Smooth muscle cell (in vitro differentiated cells): ENCODE results near the gene CTDSP2. TPM values are rescaled to one million over a fixed set of nuclear protein-coding genes. Genes with fewer than 3 reads are reported as not detected.
A peak's percentile ranks its signal among the peaks of the same experiment; 100 is the strongest.
"Not testable (repeated sequence)": the region's sequence is repeated elsewhere in the genome, so short reads cannot be mapped to it uniquely, and the experiment has no call there.

Source experiments
- DNase-seq: peaks from one replicate; lab custom pipeline; 2025; ENCODE audit not compliant: unreplicated experiment; lab: John Stamatoyannopoulos, UW
- H2AFZ ChIP-seq: fragments of 200-600 bp; sonication (generic); 2 replicates; pipeline ENCODE4 v1.6.0; 2016; ENCODE audit warnings: antibody characterized with exemption, low read depth, mild to moderate bottlenecking
- H3F3A ChIP-seq: fragments of 200-600 bp; sonication (generic); 2 replicates; pipeline ENCODE4 v1.6.0; 2017; ENCODE audit warnings: antibody characterized with exemption, low read depth
- H3K27ac ChIP-seq: fragments of 200-600 bp; sonication (generic); 2 replicates; pipeline ENCODE4 v1.5.1; 2016; ENCODE audit warnings: low read depth, mild to moderate bottlenecking
- H3K27me3 ChIP-seq: fragments of 200-600 bp; sonication (generic); 2 replicates; pipeline ENCODE4 v1.6.1; 2016; ENCODE audit warnings: low read depth, mild to moderate bottlenecking
- H3K36me3 ChIP-seq: fragments of 200-600 bp; sonication (generic); 2 replicates; pipeline ENCODE4 v1.5.1; 2016; ENCODE audit warnings: low read depth
- H3K4me1 ChIP-seq: fragments of 200-600 bp; sonication (generic); 2 replicates; pipeline ENCODE4 v1.5.1; 2016; ENCODE audit warnings: low read depth
- H3K4me2 ChIP-seq: fragments of 200-600 bp; sonication (generic); 2 replicates; pipeline ENCODE4 v1.6.0; 2016; ENCODE audit warnings: mild to moderate bottlenecking
- H3K4me3 ChIP-seq: fragments of 200-600 bp; sonication (generic); 2 replicates; pipeline ENCODE4 v1.5.1; 2016; ENCODE audit warnings: mild to moderate bottlenecking
- H3K79me2 ChIP-seq: fragments of 200-600 bp; sonication (generic); 2 replicates; pipeline ENCODE4 v1.6.0; 2016; ENCODE audit warnings: low read depth, mild to moderate bottlenecking
- H3K9ac ChIP-seq: fragments of 200-600 bp; sonication (generic); 2 replicates; pipeline ENCODE4 v1.6.0; 2016; ENCODE audit warnings: low read depth
- H3K9me3 ChIP-seq: fragments of 200-600 bp; sonication (generic); replicated peaks from 2 replicates; pipeline ENCODE4 v1.5.1; 2016; ENCODE audit warnings: low read depth
- H4K20me1 ChIP-seq: fragments of 200-600 bp; sonication (generic); 2 replicates; pipeline ENCODE4 v1.6.0; 2016; ENCODE audit warnings: low read depth
- WGBS: methylation state at CpG from one replicate; pipeline ENCODE4 v1.1.7; 2016; ENCODE audit warnings: low lambda C conversion rate; 5-methylcytosine and 5-hydroxymethylcytosine counted together
- polyA plus RNA-seq: library from polyadenylated mRNA; unstranded; fragments of >200 nt; fragmentation: Nextera tagmentation; extraction: Ambion mirVana; gene quantifications from 2 replicates; pipeline ENCODE4 v1.2.1, GENCODE V29; 2016
- total RNA-seq: library from RNA; depleted of rRNA; stranded (reverse); fragments of >200 nt; gene quantifications from 2 replicates; pipeline ENCODE4 v1.2.3, GENCODE V29; 2014
- TF ChIP-seq, protein P1 (sequence below): fragments of 200-600 bp; sonication (generic); IDR thresholded peaks from 2 replicates; pipeline ENCODE4 v1.5.1; 2017; ENCODE audit warnings: borderline replicate concordance, mild to moderate bottlenecking, antibody characterized with exemption; ENCODE audit not compliant: insufficient read depth, poor library complexity, severe bottlenecking

Gene CTDSP2
- total and polyA plus RNA-seq, 2 experiments from 2014 or later, result 62.0 to 77.4 TPM

DNA sequence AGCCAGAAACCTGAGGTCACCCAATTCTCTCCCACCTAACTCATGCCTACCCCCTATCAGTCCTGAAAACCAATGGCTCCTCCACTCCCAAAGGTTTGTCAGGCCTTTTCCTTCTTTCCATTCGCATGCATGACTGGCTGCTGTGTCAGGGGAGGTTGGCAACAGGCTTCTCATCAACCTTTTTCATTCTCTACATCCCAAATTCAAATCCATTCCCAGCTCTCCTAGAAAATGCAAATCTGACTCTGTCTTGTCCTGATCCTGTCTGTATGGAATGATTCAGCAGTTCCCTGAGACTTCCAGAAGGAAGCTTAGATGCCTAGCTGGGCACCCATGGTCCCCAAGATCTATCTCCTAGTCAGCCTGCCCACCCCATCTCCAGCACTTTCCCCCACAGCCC is 5.0 kb upstream of the CTDSP2 start:
- Histone ChIP-seq H2AFZ (no peak overlapping the region), H3K27ac (no peak overlapping the region), H3K27me3 (no peaks in the 10 kb centered on the region), H3K9ac (no peak overlapping the region), H3K9me3 (no peaks in the 10 kb centered on the region), H3K4me2 (peak overlapping the region; percentile 89), H3K4me1 (peaks cover 24% of the 10 kb centered on the region), H3K4me3 (no peak overlapping the region), H3K79me2 (no peaks in the 10 kb centered on the region), H4K20me1 (no peaks in the 10 kb centered on the region), H3K36me3 (no peaks in the 10 kb centered on the region), H3F3A (no peaks in the 10 kb centered on the region)
- 76% methylated on average over 1 of the region's 1 CpG for WGBS
- no peak for DNase-seq
- TF ChIP-seq, protein P1, sequence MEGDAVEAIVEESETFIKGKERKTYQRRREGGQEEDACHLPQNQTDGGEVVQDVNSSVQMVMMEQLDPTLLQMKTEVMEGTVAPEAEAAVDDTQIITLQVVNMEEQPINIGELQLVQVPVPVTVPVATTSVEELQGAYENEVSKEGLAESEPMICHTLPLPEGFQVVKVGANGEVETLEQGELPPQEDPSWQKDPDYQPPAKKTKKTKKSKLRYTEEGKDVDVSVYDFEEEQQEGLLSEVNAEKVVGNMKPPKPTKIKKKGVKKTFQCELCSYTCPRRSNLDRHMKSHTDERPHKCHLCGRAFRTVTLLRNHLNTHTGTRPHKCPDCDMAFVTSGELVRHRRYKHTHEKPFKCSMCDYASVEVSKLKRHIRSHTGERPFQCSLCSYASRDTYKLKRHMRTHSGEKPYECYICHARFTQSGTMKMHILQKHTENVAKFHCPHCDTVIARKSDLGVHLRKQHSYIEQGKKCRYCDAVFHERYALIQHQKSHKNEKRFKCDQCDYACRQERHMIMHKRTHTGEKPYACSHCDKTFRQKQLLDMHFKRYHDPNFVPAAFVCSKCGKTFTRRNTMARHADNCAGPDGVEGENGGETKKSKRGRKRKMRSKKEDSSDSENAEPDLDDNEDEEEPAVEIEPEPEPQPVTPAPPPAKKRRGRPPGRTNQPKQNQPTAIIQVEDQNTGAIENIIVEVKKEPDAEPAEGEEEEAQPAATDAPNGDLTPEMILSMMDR, result no peak

DNA sequence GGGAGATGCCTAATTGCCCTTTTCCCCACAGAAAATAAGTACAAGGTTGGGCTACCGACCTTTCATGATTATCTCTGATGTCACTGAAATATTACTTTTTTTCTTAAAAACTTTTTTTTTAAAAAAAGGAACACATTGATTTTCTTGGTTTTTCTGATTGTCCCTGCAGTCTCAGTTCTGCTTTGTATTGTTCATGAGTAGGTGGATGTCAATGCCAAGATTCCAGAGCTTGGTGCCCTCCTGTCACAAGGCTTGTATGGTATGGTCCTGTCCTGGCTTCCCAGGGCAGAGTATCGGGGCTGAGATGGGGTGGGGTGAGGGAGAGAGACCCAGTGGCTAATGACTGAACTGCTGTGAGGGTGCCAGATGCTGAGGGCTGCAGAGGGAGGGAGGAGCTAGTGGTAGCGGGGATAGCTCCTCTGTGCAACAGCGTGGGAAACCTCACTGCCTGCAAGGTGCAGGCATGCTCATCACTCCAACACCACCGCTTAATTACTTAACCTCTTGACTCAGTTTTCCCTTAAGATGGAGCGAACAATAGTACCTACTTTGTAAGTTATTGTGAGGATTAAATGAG is 4.4 kb upstream of the CTDSP2 start:
- Histone ChIP-seq H3K4me2 (no peak overlapping the region), H3K9me3 (no peaks in the 10 kb centered on the region), H3K36me3 (no peaks in the 10 kb centered on the region), H2AFZ (no peak overlapping the region), H3K4me1 (peaks cover 24% of the 10 kb centered on the region), H3K4me3 (no peak overlapping the region), H3F3A (no peaks in the 10 kb centered on the region), H3K9ac (no peak overlapping the region), H3K27ac (no peak overlapping the region), H3K79me2 (peaks cover 4% of the 10 kb centered on the region), H3K27me3 (no peaks in the 10 kb centered on the region), H4K20me1 (no peaks in the 10 kb centered on the region)
- TF ChIP-seq, protein P1, result no peak
- no peak for DNase-seq
- WGBS, result 64% methylated on average over 6 of the region's 6 CpGs

GRCh38 chr12:57849447-57849846 is 2.9 kb upstream of the CTDSP2 start:
- not testable (repeated sequence) for H3F3A ChIP-seq, H3K27me3 ChIP-seq, H3K9me3 ChIP-seq, H3K27ac ChIP-seq, H3K9ac ChIP-seq, H3K4me2 ChIP-seq, H2AFZ ChIP-seq, DNase-seq, H3K4me3 ChIP-seq, H3K36me3 ChIP-seq
- 98% methylated on average over 3 of the region's 3 CpGs for WGBS
- Histone ChIP-seq H4K20me1 (peaks cover 11% of the 10 kb centered on the region), H3K4me1 (peaks cover 26% of the 10 kb centered on the region), H3K79me2 (peaks cover 19% of the 10 kb centered on the region)

GRCh38 chr12:57849035-57849434 is 2.5 kb upstream of the CTDSP2 start:
- no peak overlapping the region for H3K4me3 ChIP-seq
- no peak overlapping the region for H2AFZ ChIP-seq
- TF ChIP-seq, protein P1, result no peak
- H3K27ac ChIP-seq, result no peak overlapping the region
- WGBS, result 78% methylated on average over 2 of the region's 2 CpGs
- no peak overlapping the region for H3K4me2 ChIP-seq
- H3K4me1 ChIP-seq, result peaks cover 30% of the 10 kb centered on the region
- H3K9me3 ChIP-seq, result no peaks in the 10 kb centered on the region
- DNase-seq, result no peak
- peaks cover 4% of the 10 kb centered on the region for H3F3A ChIP-seq
- no peaks in the 10 kb centered on the region for H3K27me3 ChIP-seq
- H3K79me2 ChIP-seq, result peaks cover 23% of the 10 kb centered on the region
- peaks cover 15% of the 10 kb centered on the region for H4K20me1 ChIP-seq
- no peak overlapping the region for H3K9ac ChIP-seq
- H3K36me3 ChIP-seq, result no peaks in the 10 kb centered on the region
